Activated T-helper 1 cell treated with anti-CD3 and anti-CD28 coated beads, Interleukin-12 subunit alpha, Interleukin-12 subunit beta, Interleukin-2, Interleukin-4 antibody, amounts not matched to agents 30 ng/mL and 10 ng/mL and 1 ng/mL, durations not matched to agents 14 hours and 24 hours and 36 hours (primary cell): Measurements from ENCODE around the gene PARN. TPM values are rescaled to one million over a fixed set of nuclear protein-coding genes. Genes with fewer than 3 reads are reported as not detected.
"Not testable (repeated sequence)": the region's sequence is repeated elsewhere in the genome, so short reads cannot be mapped to it uniquely, and the experiment has no call there.

ENCODE experiments used
- DNase-seq: peaks from one replicate; pipeline ENCODE4 v3.0.0; 2021; ENCODE audit warnings: low spot score
- H3K27ac Mint-ChIP-seq: one replicate; pipeline ENCODE4 v1.8.0; 2021; ENCODE audit warnings: mild to moderate bottlenecking, mixed read lengths
- H3K27me3 Mint-ChIP-seq: one replicate; pipeline ENCODE4 v1.8.0; 2022; ENCODE audit warnings: mild to moderate bottlenecking, moderate library complexity, mixed read lengths; ENCODE audit not compliant: insufficient read depth
- H3K36me3 Mint-ChIP-seq: one replicate; pipeline ENCODE4 v1.8.0; 2021; ENCODE audit warnings: low read depth, mixed read lengths
- H3K4me1 Mint-ChIP-seq: one replicate; pipeline ENCODE4 v1.8.0; 2021; ENCODE audit warnings: low read depth, mixed read lengths
- H3K4me3 Mint-ChIP-seq: one replicate; pipeline ENCODE4 v1.8.0; 2021; ENCODE audit warnings: mild to moderate bottlenecking, moderate library complexity, mixed read lengths
- H3K9me3 Mint-ChIP-seq: one replicate; pipeline ENCODE4 v1.8.0; 2021; ENCODE audit warnings: mixed read lengths
- intact Hi-C: fragments of 100-400 bp; cut with micrococcal nuclease; formaldehyde crosslinking; loops from one replicate; pipeline ENCODE4 v1.15.1; 2024
- total RNA-seq: library from RNA; stranded (reverse); gene quantifications from 2 replicates; pipeline ENCODE4 v1.2.3, GENCODE V29; 2022

Gene PARN
- total RNA-seq, 1 donor from 2014 or later = 55.4 TPM

DNA sequence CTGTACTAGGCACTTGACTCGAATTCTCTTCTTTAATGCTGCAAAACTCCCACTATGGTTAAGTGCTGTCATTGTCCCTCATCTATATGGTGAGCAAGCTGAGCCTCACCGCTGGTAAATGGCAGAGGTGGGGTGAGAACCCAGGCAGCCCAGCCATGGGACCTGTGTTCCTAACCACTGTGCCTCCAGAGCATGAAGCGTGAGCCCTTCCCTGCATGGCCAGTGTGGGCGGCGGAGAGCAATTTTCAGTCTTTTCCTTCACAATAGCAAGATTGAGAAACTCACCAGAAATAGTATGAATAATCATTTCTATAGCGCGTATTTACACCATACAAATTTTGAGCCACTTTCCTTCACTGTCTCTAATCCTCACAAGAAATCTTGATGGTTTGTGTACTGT lies 11.9 kb upstream of the PARN start:
- Mint-ChIP-seq H3K9me3 (no peaks in the 10 kb centered on the region), H3K27ac (peak overlapping the region; percentile 65), H3K4me3 (no peak overlapping the region), H3K27me3 (no peaks in the 10 kb centered on the region), H3K36me3 (peaks cover 11% of the 10 kb centered on the region), H3K4me1 (peaks cover 27% of the 10 kb centered on the region)
- no peak for DNase-seq
- intact Hi-C loops = no loop called here

DNA sequence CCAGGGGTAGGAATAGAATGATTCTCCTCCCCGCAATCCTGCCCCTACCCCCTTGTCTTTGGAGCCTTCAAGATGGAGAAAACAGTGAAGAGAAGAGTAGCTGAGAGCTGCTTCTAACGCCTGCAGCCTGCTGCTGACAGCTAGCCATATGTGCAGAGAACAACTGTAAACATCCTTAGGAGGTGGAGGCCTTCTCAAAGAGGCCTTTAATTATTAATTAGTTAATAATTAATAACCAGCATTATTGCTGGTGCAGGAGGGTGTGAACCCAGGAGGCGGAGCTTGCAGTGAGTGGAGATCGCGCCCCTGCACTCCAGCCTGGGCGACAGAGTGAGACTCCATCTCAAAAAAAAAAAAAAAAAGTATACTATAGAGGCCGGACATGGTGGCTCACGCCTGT lies 11.1 kb upstream of the PARN start:
- Mint-ChIP-seq H3K27ac (peak overlapping the region; percentile 72), H3K36me3 (peaks cover 12% of the 10 kb centered on the region), H3K9me3 (no peaks in the 10 kb centered on the region), H3K27me3 (no peaks in the 10 kb centered on the region), H3K4me1 (peaks cover 34% of the 10 kb centered on the region), H3K4me3 (no peak overlapping the region)
- DNase-seq = no peak
- intact Hi-C loops = no loop called here

GRCh38 chr16:14640538-14640937 lies 10.5 kb upstream of the PARN start:
- Mint-ChIP-seq H3K27me3 (no peaks in the 10 kb centered on the region), H3K4me3 (no peak overlapping the region), H3K27ac (peak overlapping the region; percentile 72), H3K9me3 (no peaks in the 10 kb centered on the region), H3K4me1 (peaks cover 39% of the 10 kb centered on the region), H3K36me3 (peaks cover 12% of the 10 kb centered on the region)
- DNase-seq = no peak
- intact Hi-C loops = no loop called here

- H3K9me3 Mint-ChIP-seq, DNase-seq, H3K4me3 Mint-ChIP-seq, intact Hi-C loops, H3K27ac Mint-ChIP-seq, H3K27me3 Mint-ChIP-seq: not testable (repeated sequence)
- Mint-ChIP-seq H3K4me1 (peaks cover 62% of the 10 kb centered on the region), H3K36me3 (peaks cover 13% of the 10 kb centered on the region)
These were observed 6.8 kb upstream of the PARN start for GRCh38 chr16:14636951-14637240.

DNA sequence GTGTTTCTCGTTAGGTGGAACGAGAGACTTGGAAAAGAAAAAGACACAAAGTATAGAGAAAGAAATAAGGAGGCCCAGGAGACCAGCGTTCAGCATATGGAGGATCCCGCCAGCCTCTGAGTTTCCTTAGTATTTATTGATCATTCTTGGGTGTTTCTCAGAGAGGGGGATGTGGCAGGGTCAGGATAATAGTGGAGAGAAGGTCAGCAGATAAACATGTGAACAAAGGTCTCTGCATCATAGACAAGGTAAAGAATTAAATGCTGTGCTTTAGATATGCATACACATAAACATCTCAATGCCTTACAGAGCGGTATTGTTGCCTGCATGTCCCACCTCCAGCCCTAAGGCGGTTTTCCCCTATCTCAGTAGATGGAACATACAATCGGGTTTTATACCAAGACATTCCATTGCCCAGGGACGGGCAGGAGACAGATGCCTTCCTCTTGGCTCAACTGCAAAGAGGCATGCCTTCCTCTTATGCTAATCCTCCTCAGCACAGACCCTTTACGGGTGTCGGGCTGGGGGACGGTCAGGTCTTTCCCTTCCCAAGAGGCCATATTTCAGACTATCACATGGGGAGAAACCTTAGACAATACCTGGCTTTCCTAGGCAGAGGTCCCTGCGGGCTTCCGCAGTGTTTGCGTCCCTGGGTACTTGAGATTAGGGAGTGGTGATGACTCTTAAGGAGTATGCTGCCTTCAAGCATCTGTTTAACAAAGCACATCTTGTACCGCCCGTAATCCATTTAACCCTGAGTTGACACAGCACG lies 6.3 kb upstream of the PARN start:
- H3K4me1 Mint-ChIP-seq = peaks cover 60% of the 10 kb centered on the region
- H3K4me3 Mint-ChIP-seq, H3K27me3 Mint-ChIP-seq, intact Hi-C loops, H3K9me3 Mint-ChIP-seq, H3K27ac Mint-ChIP-seq, DNase-seq: not testable (repeated sequence)
- peaks cover 13% of the 10 kb centered on the region for H3K36me3 Mint-ChIP-seq

DNA sequence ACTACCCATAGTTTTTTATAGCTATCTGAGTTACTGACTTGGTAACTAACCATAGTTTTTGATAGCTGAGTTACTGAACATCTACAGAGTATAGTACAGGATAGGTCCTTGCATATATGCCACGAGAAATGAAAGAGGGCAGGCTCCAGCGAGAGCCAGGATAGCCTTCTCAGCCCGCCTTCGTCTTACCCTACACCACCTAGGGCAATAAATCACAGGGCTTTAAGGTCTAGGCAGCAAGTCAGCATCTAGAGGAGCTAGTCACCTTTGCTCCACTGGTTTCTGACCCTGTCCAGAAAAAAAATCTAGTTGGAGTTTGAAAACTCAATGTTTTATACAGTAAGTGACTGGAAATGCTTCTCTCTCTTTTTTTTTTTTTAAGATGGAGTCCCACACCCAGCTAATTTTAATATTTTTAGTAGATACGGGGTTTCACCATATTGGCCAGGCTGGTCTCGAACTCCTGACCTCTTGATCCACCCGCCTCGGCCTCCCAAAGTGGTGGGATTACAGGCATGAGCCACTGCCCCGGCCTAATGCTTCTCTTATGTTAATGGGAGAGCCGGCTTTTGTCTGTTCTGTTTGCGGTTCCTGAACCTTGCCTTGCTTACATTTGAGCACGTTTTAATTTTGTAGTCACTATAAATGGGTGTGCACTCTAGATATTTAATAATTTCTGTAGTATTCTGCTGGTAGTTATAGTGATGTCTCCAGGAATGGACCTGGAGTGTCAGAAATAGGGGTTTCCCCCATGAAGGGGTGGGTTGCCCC lies 5.5 kb upstream of the PARN start:
- peaks cover 8% of the 10 kb centered on the region for H3K36me3 Mint-ChIP-seq
- no peak for DNase-seq
- H3K4me1 Mint-ChIP-seq = peaks cover 53% of the 10 kb centered on the region
- no peak overlapping the region for H3K4me3 Mint-ChIP-seq
- intact Hi-C loops = no loop called here
- no peaks in the 10 kb centered on the region for H3K9me3 Mint-ChIP-seq
- H3K27ac Mint-ChIP-seq = no peak overlapping the region
- no peaks in the 10 kb centered on the region for H3K27me3 Mint-ChIP-seq

DNA sequence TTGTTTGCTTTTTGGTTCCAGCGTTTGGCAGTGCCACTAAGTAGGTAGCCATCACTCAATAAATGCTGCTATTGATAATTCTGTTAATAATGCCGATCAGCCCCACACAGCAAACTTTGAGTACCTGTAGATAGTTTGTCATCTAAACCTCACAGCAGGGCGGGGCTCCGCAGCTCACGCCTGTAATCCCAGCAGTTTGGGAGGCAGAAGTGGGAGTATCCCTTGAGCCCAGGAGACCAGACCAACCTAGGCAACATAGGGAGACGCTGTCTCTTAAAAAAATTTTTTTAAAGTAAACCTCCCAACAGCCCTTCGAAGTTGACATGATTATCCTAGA lies 4.3 kb upstream of the PARN start:
- intact Hi-C loops = loop anchor here (5.0 kb wide), 3 partner anchors 282 to 1008 kb away; partner anchors contain the start of gene MARF1
- peaks cover 4% of the 10 kb centered on the region for H3K9me3 Mint-ChIP-seq
- H3K27ac Mint-ChIP-seq = peak overlapping the region; percentile 100
- DNase-seq = no peak
- H3K36me3 Mint-ChIP-seq = peaks cover 11% of the 10 kb centered on the region
- no peaks in the 10 kb centered on the region for H3K27me3 Mint-ChIP-seq
- H3K4me3 Mint-ChIP-seq = peak overlapping the region; percentile 100
- peaks cover 50% of the 10 kb centered on the region for H3K4me1 Mint-ChIP-seq

GRCh38 chr16:14632693-14633569 lies 2.9 kb upstream of the PARN start, which contains the start of gene BFAR:
Gene BFAR (plus strand): TSS chr16:14632951. CDS start chr16:14644347, 11,396 bp downstream.
- H3K27me3 Mint-ChIP-seq = no peaks in the 10 kb centered on the region
- H3K9me3 Mint-ChIP-seq = peaks cover 4% of the 10 kb centered on the region
- H3K4me1 Mint-ChIP-seq = peaks cover 60% of the 10 kb centered on the region
- intact Hi-C loops = loop anchor here (5.0 kb wide), 3 partner anchors 281 to 1009 kb away; partner anchors contain the start of gene MARF1
- H3K4me3 Mint-ChIP-seq = peak within 1 kb of the TSS; percentile 100
- H3K36me3 Mint-ChIP-seq = peaks cover 11% of the 10 kb centered on the region
- DNase-seq = peak; percentile 99
- peak within 1 kb of the TSS; percentile 100 for H3K27ac Mint-ChIP-seq

- Mint-ChIP-seq H3K36me3 (peaks cover 21% of the 10 kb centered on the region), H3K4me1 (peaks cover 49% of the 10 kb centered on the region), H3K4me3 (peak overlapping the region; percentile 100), H3K27ac (peak overlapping the region; percentile 98)
- not testable (repeated sequence) for H3K27me3 Mint-ChIP-seq, DNase-seq, H3K9me3 Mint-ChIP-seq
- intact Hi-C loops = loop anchor here (1.0 to 5.0 kb wide), 6 partner anchors 278 to 1012 kb away; partner anchors contain the start of genes ERCC4 and MARF1
These were observed 715 bp upstream of the PARN start for GRCh38 chr16:14630620-14631330.

DNA sequence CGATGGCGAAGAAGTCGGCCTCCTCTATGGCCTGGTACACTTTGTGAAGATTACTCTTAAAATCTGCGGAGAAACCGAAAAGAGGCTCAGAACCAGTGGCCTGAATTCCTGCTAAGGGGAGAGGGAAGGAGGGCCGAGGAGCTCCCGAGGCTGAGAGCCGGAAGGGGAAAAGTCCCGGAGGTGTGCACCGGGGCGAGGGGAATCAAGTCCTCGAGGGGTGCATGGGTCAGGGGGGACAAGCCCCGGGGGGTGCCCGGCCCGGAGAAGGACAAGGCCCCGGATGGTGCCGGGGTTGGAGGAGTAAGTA lies 495 bp downstream of the PARN start:
- peaks cover 4% of the 10 kb centered on the region for H3K9me3 Mint-ChIP-seq
- peaks cover 31% of the 10 kb centered on the region for H3K36me3 Mint-ChIP-seq
- H3K4me3 Mint-ChIP-seq = peak overlapping the region; percentile 98
- H3K27ac Mint-ChIP-seq = peak overlapping the region; percentile 96
- no peaks in the 10 kb centered on the region for H3K27me3 Mint-ChIP-seq
- no peak for DNase-seq
- peaks cover 41% of the 10 kb centered on the region for H3K4me1 Mint-ChIP-seq
- intact Hi-C loops = no loop called here

DNA sequence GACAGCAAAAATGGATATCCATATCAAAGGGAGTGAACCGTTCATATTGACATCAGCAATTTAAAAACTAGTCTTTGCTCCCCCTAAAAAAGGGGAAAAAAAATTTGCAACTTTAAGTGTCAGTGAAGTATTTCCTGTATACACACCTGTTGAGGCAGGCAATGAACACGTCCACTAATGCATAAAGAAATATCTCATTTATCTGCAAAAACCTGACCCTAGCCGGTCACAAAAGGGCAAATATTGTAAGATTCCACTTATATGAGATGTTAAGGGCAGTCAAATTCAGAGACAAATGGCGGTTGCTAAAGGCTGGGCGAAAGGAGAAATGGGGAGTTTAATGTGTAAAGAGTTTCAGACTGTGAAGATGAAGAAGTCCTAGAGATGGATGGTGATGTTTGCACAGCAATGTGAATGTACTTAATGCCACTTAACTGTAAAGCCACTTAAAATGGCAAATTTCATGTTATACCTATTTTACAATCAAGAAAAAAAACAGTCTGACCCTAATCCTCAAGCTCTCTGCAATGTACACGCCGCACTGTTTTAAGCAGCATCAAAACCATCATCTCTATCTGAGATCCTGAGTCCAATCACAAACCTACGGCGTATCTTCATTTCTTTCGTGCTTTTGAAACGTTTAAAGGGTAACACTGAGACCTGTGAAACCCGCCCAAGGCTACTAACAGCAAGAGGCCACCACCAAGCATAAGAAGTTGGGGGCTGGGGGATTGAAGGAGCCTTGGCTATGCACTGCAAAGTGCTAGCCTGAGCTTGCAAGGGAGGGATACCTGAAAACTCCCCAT lies 1.1 kb downstream of the PARN start:
- Mint-ChIP-seq H3K4me1 (peaks cover 36% of the 10 kb centered on the region), H3K4me3 (peak overlapping the region; percentile 98), H3K9me3 (peaks cover 4% of the 10 kb centered on the region), H3K27me3 (no peaks in the 10 kb centered on the region), H3K27ac (peak overlapping the region; percentile 96), H3K36me3 (peaks cover 34% of the 10 kb centered on the region)
- intact Hi-C loops = no loop called here
- no peak for DNase-seq

DNA sequence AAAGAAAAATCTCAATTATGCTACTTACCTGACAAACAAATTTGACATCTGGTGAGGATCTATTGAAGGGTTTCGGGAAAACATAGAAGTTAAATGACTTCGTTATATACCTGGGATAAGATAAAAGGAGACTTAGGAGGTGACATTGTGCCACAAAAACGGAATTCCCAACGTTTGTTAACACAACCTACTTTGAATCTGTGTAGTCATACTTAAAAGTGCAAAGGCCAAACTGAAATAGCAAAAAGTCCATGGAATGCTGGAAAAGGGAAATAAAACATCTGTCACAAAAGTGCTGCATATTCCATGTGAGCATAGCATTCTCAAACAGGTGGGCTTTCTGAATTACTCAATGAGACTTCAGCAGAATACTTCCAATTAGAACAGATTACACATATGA lies 3.0 kb downstream of the PARN start:
- peaks cover 4% of the 10 kb centered on the region for H3K9me3 Mint-ChIP-seq
- peaks cover 41% of the 10 kb centered on the region for H3K36me3 Mint-ChIP-seq
- H3K27ac Mint-ChIP-seq = no peak overlapping the region
- H3K4me3 Mint-ChIP-seq = no peak overlapping the region
- no peak for DNase-seq
- intact Hi-C loops = no loop called here
- no peaks in the 10 kb centered on the region for H3K27me3 Mint-ChIP-seq
- peaks cover 29% of the 10 kb centered on the region for H3K4me1 Mint-ChIP-seq
